Effector memory CD4-positive, alpha-beta T cell (primary cell): ENCODE measurements around the gene SCAANT1.

Source experiments
- DNase-seq, 3 donors: peaks; one replicate each; pipeline ENCODE4 v3.0.0-alpha.2; 2020
- H3K27ac ChIP-seq: 2 replicates; pipeline ENCODE4 v1.7.0; 2013; ENCODE audit warnings: mild to moderate bottlenecking, low read length, moderate library complexity; ENCODE audit not compliant: insufficient read depth, poor library complexity, severe bottlenecking
- H3K27me3 ChIP-seq: replicated peaks from 2 replicates; pipeline ENCODE4 v1.7.0; 2013; ENCODE audit warnings: mild to moderate bottlenecking, low read length; ENCODE audit not compliant: insufficient read depth, control insufficient read depth, poor library complexity, severe bottlenecking
- H3K36me3 ChIP-seq: 2 replicates; pipeline ENCODE4 v1.7.0; 2013; ENCODE audit warnings: mild to moderate bottlenecking, low read length, moderate library complexity; ENCODE audit not compliant: control insufficient read depth, insufficient read depth
- H3K4me1 ChIP-seq: 2 replicates; pipeline ENCODE4 v1.7.0; 2013; ENCODE audit warnings: low read length, mild to moderate bottlenecking; ENCODE audit not compliant: control insufficient read depth, insufficient read depth, poor library complexity, severe bottlenecking
- H3K4me3 ChIP-seq: 2 replicates; pipeline ENCODE4 v1.7.0; 2013; ENCODE audit warnings: low read length, low read depth, mild to moderate bottlenecking; ENCODE audit not compliant: insufficient read depth, poor library complexity, severe bottlenecking
- H3K9me3 ChIP-seq: 2 replicates; pipeline ENCODE4 v1.7.0; 2013; ENCODE audit warnings: mild to moderate bottlenecking, low read length, moderate library complexity; ENCODE audit not compliant: control insufficient read depth

SCAANT1 gene

GRCh38 chr3:63878394-63879060 lies 33.7 kb downstream of the SCAANT1 start:
- H3K27ac ChIP-seq: no peak overlapping the region
- H3K27me3 ChIP-seq: no peaks in the 10 kb centered on the region
- peaks cover 5% of the 10 kb centered on the region for H3K36me3 ChIP-seq
- H3K4me1 ChIP-seq: peaks cover 16% of the 10 kb centered on the region
- H3K4me3 ChIP-seq: no peak overlapping the region
- DNase-seq: no peak
- H3K9me3 ChIP-seq: no peaks in the 10 kb centered on the region

- H3K36me3 ChIP-seq: peaks cover 5% of the 10 kb centered on the region
- no peak overlapping the region for H3K27ac ChIP-seq
- H3K4me3 ChIP-seq: no peak overlapping the region
- no peaks in the 10 kb centered on the region for H3K9me3 ChIP-seq
- H3K27me3 ChIP-seq: no peaks in the 10 kb centered on the region
- DNase-seq: no peak
- peaks cover 16% of the 10 kb centered on the region for H3K4me1 ChIP-seq
Measured at GRCh38 chr3:63877737-63878393, 34.3 kb downstream of the SCAANT1 start.

- H3K36me3 ChIP-seq: peaks cover 5% of the 10 kb centered on the region
- no peak overlapping the region for H3K27ac ChIP-seq
- DNase-seq: no peak
- H3K27me3 ChIP-seq: no peaks in the 10 kb centered on the region
- peaks cover 16% of the 10 kb centered on the region for H3K4me1 ChIP-seq
- no peaks in the 10 kb centered on the region for H3K9me3 ChIP-seq
- H3K4me3 ChIP-seq: no peak overlapping the region
Measured at GRCh38 chr3:63876260-63876659, 35.9 kb downstream of the SCAANT1 start.

- Histone ChIP-seq H3K9me3 (no peaks in the 10 kb centered on the region), H3K27me3 (no peaks in the 10 kb centered on the region), H3K27ac (no peak overlapping the region), H3K36me3 (peaks cover 2% of the 10 kb centered on the region), H3K4me1 (peaks cover 19% of the 10 kb centered on the region), H3K4me3 (no peak overlapping the region)
- no peak for DNase-seq
Measured at GRCh38 chr3:63875510-63875909, 36.7 kb downstream of the SCAANT1 start.

- H3K36me3 ChIP-seq: no peaks in the 10 kb centered on the region
- H3K4me1 ChIP-seq: peaks cover 18% of the 10 kb centered on the region
- no peak for DNase-seq
- H3K9me3 ChIP-seq: no peaks in the 10 kb centered on the region
- H3K27me3 ChIP-seq: no peaks in the 10 kb centered on the region
- no peak overlapping the region for H3K4me3 ChIP-seq
- H3K27ac ChIP-seq: no peak overlapping the region
Measured at GRCh38 chr3:63874769-63875168, 37.4 kb downstream of the SCAANT1 start.

GRCh38 chr3:63872135-63872924 lies 39.9 kb downstream of the SCAANT1 start:
- H3K4me3 ChIP-seq: no peak overlapping the region
- H3K4me1 ChIP-seq: peaks cover 4% of the 10 kb centered on the region
- no peaks in the 10 kb centered on the region for H3K9me3 ChIP-seq
- no peak overlapping the region for H3K27ac ChIP-seq
- DNase-seq: no peak
- H3K36me3 ChIP-seq: no peaks in the 10 kb centered on the region
- no peaks in the 10 kb centered on the region for H3K27me3 ChIP-seq

- Histone ChIP-seq H3K36me3 (no peaks in the 10 kb centered on the region), H3K4me3 (no peak overlapping the region), H3K9me3 (no peaks in the 10 kb centered on the region), H3K4me1 (peaks cover 4% of the 10 kb centered on the region), H3K27ac (no peak overlapping the region), H3K27me3 (no peaks in the 10 kb centered on the region)
- DNase-seq: no peak
Measured at GRCh38 chr3:63870615-63871005, 41.6 kb downstream of the SCAANT1 start.

GRCh38 chr3:63869940-63870614 lies 42.1 kb downstream of the SCAANT1 start:
- no peaks in the 10 kb centered on the region for H3K36me3 ChIP-seq
- peaks cover 8% of the 10 kb centered on the region for H3K4me1 ChIP-seq
- H3K27me3 ChIP-seq: no peaks in the 10 kb centered on the region
- H3K27ac ChIP-seq: no peak overlapping the region
- no peak for DNase-seq
- no peaks in the 10 kb centered on the region for H3K9me3 ChIP-seq
- no peak overlapping the region for H3K4me3 ChIP-seq

- H3K9me3 ChIP-seq: no peaks in the 10 kb centered on the region
- DNase-seq: no peak
- no peaks in the 10 kb centered on the region for H3K36me3 ChIP-seq
- no peak overlapping the region for H3K27ac ChIP-seq
- H3K27me3 ChIP-seq: no peaks in the 10 kb centered on the region
- H3K4me1 ChIP-seq: peaks cover 14% of the 10 kb centered on the region
- no peak overlapping the region for H3K4me3 ChIP-seq
Measured at GRCh38 chr3:63867225-63867624, 45.0 kb downstream of the SCAANT1 start.
